ENCODE data around the gene GLIS2.

GLIS2 gene

DNA sequence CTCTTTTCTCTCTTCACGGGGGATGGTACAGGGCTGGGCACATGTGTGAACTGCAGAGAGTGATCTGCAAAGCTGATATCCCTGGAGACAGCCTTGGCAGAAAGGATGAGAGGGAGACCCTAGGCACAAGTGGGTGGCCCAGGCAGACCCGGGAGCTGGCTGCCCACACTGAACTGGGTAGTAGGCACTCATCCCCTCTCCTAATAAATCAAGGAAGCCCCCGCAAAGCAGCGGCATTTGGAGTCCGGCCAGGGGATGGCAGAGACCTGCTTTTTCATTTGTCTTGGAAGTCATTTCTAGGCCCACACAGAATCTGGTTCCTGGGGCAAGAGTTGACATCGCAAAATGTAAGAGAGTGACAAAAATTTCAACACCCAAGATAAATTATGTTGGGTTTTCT is 40.0 kb upstream of the GLIS2 start:
- peaks cover 2% of the 10 kb centered on the region for H3K4me1 ChIP-seq (ENCODE audit: low read length)
- no peak overlapping the region for H3K4me2 ChIP-seq (ENCODE audit: low read length)

GRCh38 chr16:4277987-4278513 is 37.8 kb upstream of the GLIS2 start:
- H3K4me2 ChIP-seq (ENCODE audit: low read length), result no peak overlapping the region
- no peaks in the 10 kb centered on the region for H4K20me1 ChIP-seq (ENCODE audit: insufficient read depth, low read length)
- no peaks in the 10 kb centered on the region for H3K27me3 ChIP-seq (ENCODE audit: low read depth, low read length)
- H3K9me3 ChIP-seq (ENCODE audit: insufficient read depth, low read length), result no peaks in the 10 kb centered on the region
- H3K27ac ChIP-seq (ENCODE audit: low read length), result no peak overlapping the region
- no peak overlapping the region for H3K9ac ChIP-seq (ENCODE audit: low read length)
- no peaks in the 10 kb centered on the region for H3K36me3 ChIP-seq (replicated peaks; ENCODE audit: low read depth, low read length)
- no peak overlapping the region for H2AFZ ChIP-seq (ENCODE audit: low read depth, low read length)
- no peaks in the 10 kb centered on the region for H3K4me1 ChIP-seq (ENCODE audit: low read length)
- no peak for TF ChIP-seq EZH2phosphoT487 (IDR thresholded peaks at IDR 0.05; ENCODE audit: low read depth)
- TF ChIP-seq CTCF (IDR thresholded peaks at IDR 0.05; ENCODE audit: low read depth, low read length), result no peak
- no peaks in the 10 kb centered on the region for H3K79me2 ChIP-seq (ENCODE audit: low read length)
- no peak overlapping the region for H3K4me3 ChIP-seq (ENCODE audit: low read length)

More for the DNA sequence above, 40.0 kb upstream of the GLIS2 start:
- H3K27ac ChIP-seq (ENCODE audit: low read length), result no peak overlapping the region
- H2AFZ ChIP-seq (ENCODE audit: low read depth, low read length), result no peak overlapping the region
- H3K4me3 ChIP-seq (ENCODE audit: low read length), result no peak overlapping the region
- no peak for TF ChIP-seq CTCF (IDR thresholded peaks at IDR 0.05; ENCODE audit: low read depth, low read length)
- no peak for TF ChIP-seq EZH2phosphoT487 (IDR thresholded peaks at IDR 0.05; ENCODE audit: low read depth)
- no peaks in the 10 kb centered on the region for H3K27me3 ChIP-seq (ENCODE audit: low read depth, low read length)
- H3K36me3 ChIP-seq (replicated peaks; ENCODE audit: low read depth, low read length), result no peaks in the 10 kb centered on the region
- H4K20me1 ChIP-seq (ENCODE audit: insufficient read depth, low read length), result 0 out of 2 replicates have a peak, but pooled peaks cover under 1% of the 10 kb centered on the region
- H3K9me3 ChIP-seq (ENCODE audit: insufficient read depth, low read length), result no peaks in the 10 kb centered on the region
- no peak overlapping the region for H3K9ac ChIP-seq (ENCODE audit: low read length)
- H3K79me2 ChIP-seq (ENCODE audit: low read length), result peaks cover 17% of the 10 kb centered on the region

GRCh38 chr16:4280625-4281024 is 35.2 kb upstream of the GLIS2 start:
- H3K36me3 ChIP-seq (replicated peaks; ENCODE audit: low read depth, low read length), result no peaks in the 10 kb centered on the region
- TF ChIP-seq CTCF (IDR thresholded peaks at IDR 0.05; ENCODE audit: low read depth, low read length), result no peak
- TF ChIP-seq EZH2phosphoT487 (IDR thresholded peaks at IDR 0.05; ENCODE audit: low read depth), result no peak
- no peak overlapping the region for H3K4me3 ChIP-seq (ENCODE audit: low read length)
- H3K9ac ChIP-seq (ENCODE audit: low read length), result no peak overlapping the region
- no peaks in the 10 kb centered on the region for H4K20me1 ChIP-seq (ENCODE audit: insufficient read depth, low read length)
- H3K79me2 ChIP-seq (ENCODE audit: low read length), result no peaks in the 10 kb centered on the region
- H3K4me2 ChIP-seq (ENCODE audit: low read length), result no peak overlapping the region
- H3K9me3 ChIP-seq (ENCODE audit: insufficient read depth, low read length), result no peaks in the 10 kb centered on the region
- peaks cover 5% of the 10 kb centered on the region; the same call in 1 of the 2 replicates for H3K27me3 ChIP-seq (ENCODE audit: low read depth, low read length)
- no peak overlapping the region for H3K27ac ChIP-seq (ENCODE audit: low read length)
- H2AFZ ChIP-seq (ENCODE audit: low read depth, low read length), result no peak overlapping the region
- no peaks in the 10 kb centered on the region for H3K4me1 ChIP-seq (ENCODE audit: low read length)

DNA sequence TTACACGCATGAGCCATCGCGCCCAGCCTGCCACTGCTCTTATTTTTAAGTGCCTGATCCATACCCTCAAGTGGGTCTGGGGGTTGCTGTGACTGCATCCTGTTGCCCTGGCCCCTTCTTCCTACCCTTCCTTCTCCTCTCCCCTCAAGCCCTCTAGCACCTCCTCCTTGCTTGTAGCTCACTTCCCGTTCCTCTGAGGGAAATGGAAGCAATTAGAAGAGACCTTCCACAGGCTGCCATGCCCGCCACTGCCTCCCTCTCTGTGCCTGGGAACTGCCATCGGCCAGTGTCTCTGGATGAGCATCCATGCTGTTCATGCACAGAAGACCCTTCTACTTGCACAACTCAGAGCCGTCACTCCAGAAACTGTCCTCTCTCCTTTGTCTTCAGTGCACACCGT is 32.4 kb upstream of the GLIS2 start:
- Histone ChIP-seq H3K79me2 (ENCODE audit: low read length) (no peaks in the 10 kb centered on the region), H3K4me2 (ENCODE audit: low read length) (no peak overlapping the region), H3K27ac (ENCODE audit: low read length) (no peak overlapping the region), H2AFZ (ENCODE audit: low read depth, low read length) (no peak overlapping the region), H3K27me3 (ENCODE audit: low read depth, low read length) (peaks cover 5% of the 10 kb centered on the region; the same call in 1 of the 2 replicates), H3K9ac (ENCODE audit: low read length) (no peak overlapping the region), H3K9me3 (ENCODE audit: insufficient read depth, low read length) (no peaks in the 10 kb centered on the region), H4K20me1 (ENCODE audit: insufficient read depth, low read length) (no peaks in the 10 kb centered on the region), H3K36me3 (replicated peaks; ENCODE audit: low read depth, low read length) (no peaks in the 10 kb centered on the region), H3K4me3 (ENCODE audit: low read length) (no peak overlapping the region), H3K4me1 (ENCODE audit: low read length) (peaks cover 4% of the 10 kb centered on the region)
- no peak for TF ChIP-seq EZH2phosphoT487 (IDR thresholded peaks at IDR 0.05; ENCODE audit: low read depth)
- TF ChIP-seq CTCF (IDR thresholded peaks at IDR 0.05; ENCODE audit: low read depth, low read length), result no peak

Data from OCI-LY3 (cell line).